Suprapubic skin (tissue), 4 donors: Measurements from ENCODE around the gene ERICH2. TPM values are rescaled to one million over a fixed set of nuclear protein-coding genes. Genes with fewer than 3 reads are reported as not detected.

Experiments used
- DNase-seq, 2 donors: peaks; one replicate each; pipeline ENCODE4 v3.0.0-alpha.2; 2019; ENCODE audit warnings: low spot score in 2 of 2
- H3K27ac ChIP-seq: fragments of 200-600 bp; sonication (generic); one replicate; pipeline ENCODE4 v1.5.1; 2019
- H3K27me3 ChIP-seq: fragments of 200-600 bp; sonication (generic); one replicate; pipeline ENCODE4 v1.5.1; 2019
- H3K36me3 ChIP-seq: fragments of 200-600 bp; sonication (generic); one replicate; pipeline ENCODE4 v1.5.1; 2019
- H3K4me1 ChIP-seq: fragments of 200-600 bp; sonication (generic); one replicate; pipeline ENCODE4 v1.5.1; 2019
- H3K4me3 ChIP-seq: fragments of 200-600 bp; sonication (generic); one replicate; pipeline ENCODE4 v1.5.1; 2019; ENCODE audit warnings: mild to moderate bottlenecking
- H3K9me3 ChIP-seq: fragments of 200-600 bp; sonication (generic); one replicate; pipeline ENCODE4 v1.5.1; 2019
- EP300 ChIP-seq: sonication (generic); formaldehyde crosslinking; IDR thresholded peaks from one replicate; pipeline ENCODE4 v1.6.1; 2017; ENCODE audit warnings: antibody characterized with exemption
- POLR2A ChIP-seq, 2 donors: fragments of 450-650 bp; IDR thresholded peaks; one replicate each; pipeline ENCODE4 v1.6.1; 2017; ENCODE audit warnings: antibody characterized with exemption in 2 of 2, mild to moderate bottlenecking in 2 of 2, moderate library complexity in 2 of 2
- POLR2AphosphoS5 ChIP-seq, 3 donors: sonication (generic); formaldehyde crosslinking; IDR thresholded peaks; one replicate each; pipeline ENCODE4 v1.6.1; 2017; ENCODE audit warnings: antibody characterized with exemption in 3 of 3
- WGBS: methylation state at CpG from one replicate; pipeline ENCODE4 v1.1.5; 2018; 5-methylcytosine and 5-hydroxymethylcytosine counted together
- total RNA-seq, 4 donors: library from RNA; depleted of rRNA; stranded (reverse); fragments of >200 nt; gene quantifications; one replicate each; pipeline ENCODE4 v1.1.0, GENCODE V29; 2016
- TF ChIP-seq, protein P1 (sequence below), 2 donors: fragments of 200-600 bp in 1 of 2; fragments of 450-650 bp in 1 of 2; sonication (generic) in 1 of 2; IDR thresholded peaks; one replicate each; pipeline ENCODE4 v1.5.1; 2016 to 2019; ENCODE audit warnings: antibody characterized with exemption in 2 of 2, mild to moderate bottlenecking in 1 of 2, moderate library complexity in 1 of 2

Gene ERICH2
- total RNA-seq, 4 donors from 2014 or later, result not detected

GRCh38 chr2:170845343-170845742 is 75.2 kb downstream of the ERICH2 start:
- DNase-seq, result no peak
- Histone ChIP-seq H3K9me3 (no peaks in the 10 kb centered on the region), H3K36me3 (no peaks in the 10 kb centered on the region), H3K4me1 (no peaks in the 10 kb centered on the region), H3K4me3 (no peak overlapping the region), H3K27me3 (peaks cover 7% of the 10 kb centered on the region), H3K27ac (no peak overlapping the region)
- TF ChIP-seq, protein P1, sequence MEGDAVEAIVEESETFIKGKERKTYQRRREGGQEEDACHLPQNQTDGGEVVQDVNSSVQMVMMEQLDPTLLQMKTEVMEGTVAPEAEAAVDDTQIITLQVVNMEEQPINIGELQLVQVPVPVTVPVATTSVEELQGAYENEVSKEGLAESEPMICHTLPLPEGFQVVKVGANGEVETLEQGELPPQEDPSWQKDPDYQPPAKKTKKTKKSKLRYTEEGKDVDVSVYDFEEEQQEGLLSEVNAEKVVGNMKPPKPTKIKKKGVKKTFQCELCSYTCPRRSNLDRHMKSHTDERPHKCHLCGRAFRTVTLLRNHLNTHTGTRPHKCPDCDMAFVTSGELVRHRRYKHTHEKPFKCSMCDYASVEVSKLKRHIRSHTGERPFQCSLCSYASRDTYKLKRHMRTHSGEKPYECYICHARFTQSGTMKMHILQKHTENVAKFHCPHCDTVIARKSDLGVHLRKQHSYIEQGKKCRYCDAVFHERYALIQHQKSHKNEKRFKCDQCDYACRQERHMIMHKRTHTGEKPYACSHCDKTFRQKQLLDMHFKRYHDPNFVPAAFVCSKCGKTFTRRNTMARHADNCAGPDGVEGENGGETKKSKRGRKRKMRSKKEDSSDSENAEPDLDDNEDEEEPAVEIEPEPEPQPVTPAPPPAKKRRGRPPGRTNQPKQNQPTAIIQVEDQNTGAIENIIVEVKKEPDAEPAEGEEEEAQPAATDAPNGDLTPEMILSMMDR (IDR thresholded peaks at IDR 0.05), result no peak
- 87% methylated on average over 10 of the region's 10 CpGs for WGBS

DNA sequence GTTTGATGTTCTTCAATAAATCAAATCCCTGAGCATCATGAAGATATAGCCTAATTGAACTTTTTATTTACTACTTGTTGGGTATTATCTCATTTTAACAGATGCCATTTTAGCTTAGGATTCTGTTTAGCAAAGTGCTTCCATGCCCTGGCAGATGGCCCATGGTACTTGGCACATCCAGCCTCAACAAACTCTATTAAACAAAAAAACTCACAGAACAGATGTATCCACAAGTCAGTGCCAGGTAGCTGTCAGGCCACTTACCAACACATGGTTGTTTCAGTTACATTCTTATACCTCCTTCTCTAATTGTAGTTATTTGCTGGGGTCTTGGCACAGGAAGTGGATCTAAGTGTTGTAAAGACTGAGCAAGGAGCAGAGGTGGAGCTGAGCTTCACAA is 76.1 kb downstream of the ERICH2 start:
- Histone ChIP-seq H3K27ac (no peak overlapping the region), H3K9me3 (no peaks in the 10 kb centered on the region), H3K4me3 (no peak overlapping the region), H3K4me1 (no peaks in the 10 kb centered on the region), H3K36me3 (no peaks in the 10 kb centered on the region), H3K27me3 (peaks cover 7% of the 10 kb centered on the region)
- no peak for TF ChIP-seq POLR2AphosphoS5 (IDR thresholded peaks at IDR 0.05)
- no peak for TF ChIP-seq POLR2A (IDR thresholded peaks at IDR 0.05)
- no peak for DNase-seq

- H3K27me3 ChIP-seq, result peaks cover 7% of the 10 kb centered on the region
- H3K9me3 ChIP-seq, result no peaks in the 10 kb centered on the region
- H3K27ac ChIP-seq, result no peak overlapping the region
- H3K4me3 ChIP-seq, result no peak overlapping the region
- DNase-seq, result no peak
- TF ChIP-seq, protein P1 (IDR thresholded peaks at IDR 0.05), result no peak
- TF ChIP-seq EP300 (no peak), POLR2A (IDR thresholded peaks at IDR 0.05) (no peak), POLR2AphosphoS5 (IDR thresholded peaks at IDR 0.05) (no peak)
- 50% methylated on average over 4 of the region's 4 CpGs for WGBS
- H3K4me1 ChIP-seq, result no peaks in the 10 kb centered on the region
- no peaks in the 10 kb centered on the region for H3K36me3 ChIP-seq
These were observed 77.5 kb downstream of the ERICH2 start for GRCh38 chr2:170847716-170848115.

Other genes with a start within 250 kb of the ERICH2 start
- 1 to 10 TPM in 1 of 4 donors, under 1 TPM in 2, not detected in 1; 0.32 to 1.3 (median 0.89) TPM for gene SP5, start 55.0 kb upstream of the ERICH2 start, total RNA-seq
- 1 to 10 TPM in 1 of 4 donors, not detected in 3; 2.6 TPM for gene GAD1, start 46.5 kb downstream of the ERICH2 start, total RNA-seq
- gene GORASP2, start 158.9 kb downstream of the ERICH2 start, total RNA-seq, result 10 to 100 TPM; 40.6 to 59.8 (median 47.1) TPM